AG20443 (cell line): Measurements from ENCODE around the gene SIT1.
"Not testable (repeated sequence)": the region's sequence is repeated elsewhere in the genome, so short reads cannot be mapped to it uniquely, and the experiment has no call there.

Source experiments
- DNase-seq: peaks from one replicate; pipeline ENCODE4 v3.0.0; 2012; ENCODE audit warnings: low spot score, mixed read lengths

Gene SIT1

DNA sequence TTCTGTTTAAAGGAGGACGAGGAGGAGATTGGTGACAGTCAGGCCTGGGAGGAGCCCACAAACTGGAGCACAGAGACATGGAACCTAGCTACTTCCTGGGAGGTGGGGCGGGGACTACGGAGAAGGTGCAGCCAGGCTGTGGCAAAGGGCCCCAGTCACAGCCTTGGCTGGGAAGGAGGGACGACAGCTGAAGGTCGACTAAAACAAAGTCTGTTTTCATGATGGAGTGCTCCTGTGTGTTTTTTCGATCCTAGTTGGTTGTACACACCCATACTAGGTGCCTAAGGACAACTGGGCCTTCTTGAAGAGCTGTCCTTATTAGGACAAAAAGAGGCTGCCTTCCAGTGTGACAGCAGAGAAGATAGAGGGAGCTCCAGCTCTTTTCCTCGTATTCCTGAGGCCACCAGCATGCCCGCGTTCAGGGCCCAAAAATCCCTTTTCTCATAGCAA, 10.3 kb upstream of the SIT1 start:
- peak; percentile 38 for DNase-seq

DNA sequence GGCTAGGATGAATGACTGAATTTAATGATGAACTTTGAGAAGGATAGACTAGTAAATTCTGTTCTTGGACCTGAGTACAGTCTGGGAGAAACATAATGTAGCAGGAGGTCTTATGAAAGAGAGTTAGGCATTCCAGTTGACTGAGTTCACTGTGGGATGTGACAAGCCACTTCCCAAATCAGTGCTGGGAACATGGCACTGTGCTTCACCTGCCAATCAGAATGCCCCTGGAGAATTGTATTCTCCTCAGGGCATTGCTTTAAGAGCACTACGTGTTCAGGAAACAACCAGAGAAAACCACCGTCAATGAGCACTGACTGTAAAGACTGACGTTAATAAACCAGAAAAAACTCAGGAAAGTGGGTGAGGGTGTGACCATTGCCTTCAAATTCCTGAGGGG, 8.6 kb upstream of the SIT1 start:
- DNase-seq, result peak; percentile 38

DNA sequence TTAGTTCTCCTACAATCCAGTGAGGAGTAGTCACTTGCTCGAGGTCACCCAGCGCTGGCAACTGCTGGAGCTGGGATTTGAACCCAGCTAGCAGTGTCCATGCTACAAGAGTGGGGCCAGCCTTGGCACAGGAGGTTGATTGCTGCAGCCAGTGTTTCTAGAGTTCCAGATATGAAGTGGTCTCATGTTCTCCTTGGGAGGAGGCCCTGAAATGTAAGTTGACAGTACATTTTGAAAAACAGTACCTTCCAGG, 8.2 kb upstream of the SIT1 start:
- peak; percentile 51 for DNase-seq

DNA sequence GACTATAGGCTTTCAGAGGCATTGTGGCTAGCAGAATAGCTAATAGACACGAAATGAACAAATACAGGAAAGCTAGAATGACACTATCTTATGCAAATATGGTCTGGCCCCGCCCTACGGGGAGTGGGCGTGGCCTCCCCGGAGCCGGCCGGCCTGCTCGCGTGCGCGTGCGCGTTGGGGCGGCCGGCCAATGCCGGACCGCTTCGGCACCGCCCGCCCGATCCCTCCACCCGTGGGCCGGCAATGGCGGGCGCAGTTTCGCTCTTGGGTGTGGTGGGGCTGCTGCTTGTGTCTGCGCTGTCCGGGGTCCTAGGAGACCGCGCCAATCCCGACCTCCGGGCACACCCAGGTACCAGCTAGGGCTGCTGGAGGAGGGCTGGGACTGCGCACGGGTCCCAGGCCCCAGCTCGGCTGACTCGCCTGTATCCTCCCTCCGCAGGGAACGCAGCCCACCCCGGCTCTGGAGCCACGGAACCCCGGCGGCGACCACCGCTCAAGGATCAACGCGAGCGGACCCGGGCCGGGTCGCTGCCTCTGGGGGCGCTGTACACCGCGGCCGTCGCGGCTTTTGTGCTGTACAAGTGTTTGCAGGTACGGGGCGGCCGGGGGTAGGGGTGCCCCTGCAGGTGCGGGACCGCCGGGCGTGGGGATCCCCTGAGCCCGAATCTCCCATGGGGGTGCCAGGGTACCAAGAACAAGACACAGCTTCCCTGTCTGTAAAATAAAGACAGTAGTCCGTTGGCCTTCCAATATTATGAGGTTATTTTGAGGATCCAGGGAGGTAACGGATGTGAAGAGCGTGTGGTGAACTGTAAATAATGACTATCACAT, 7.6 kb upstream of the SIT1 start, which contains the start of gene CCDC107:
CCDC107 (plus strand) TSS at position 156 of the 831 bp plus-strand sequence; CDS start at position 244, 88 bp downstream.
- DNase-seq, result peak; percentile 98

DNA sequence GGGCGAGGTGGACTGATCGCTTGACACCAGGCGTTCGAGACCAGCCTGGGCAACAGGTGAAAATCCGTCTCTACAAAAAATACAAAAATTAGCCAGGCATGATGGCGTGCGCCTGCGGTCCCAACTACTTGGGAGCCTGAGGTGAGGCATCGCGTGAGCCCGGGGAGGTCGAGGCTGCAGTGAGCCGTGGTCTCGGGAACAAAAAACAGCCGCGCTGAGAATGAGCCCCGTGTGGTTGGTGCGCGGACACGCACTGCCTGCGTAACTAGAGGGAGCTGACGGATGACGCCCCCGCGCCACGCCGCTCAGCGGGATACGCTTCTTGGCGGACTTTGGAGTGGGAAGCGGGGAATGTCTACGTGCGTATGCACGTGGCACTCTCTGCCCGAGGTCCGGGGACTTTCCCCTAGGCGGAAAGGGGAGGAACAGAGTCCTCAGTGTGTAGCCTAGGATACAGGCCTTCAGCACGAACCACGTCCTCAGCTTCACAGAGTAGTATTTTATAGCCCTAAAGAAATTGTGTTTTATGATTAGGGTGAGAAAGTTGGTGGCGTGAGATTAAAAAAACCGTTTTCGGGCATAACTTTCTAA, 6.9 kb upstream of the SIT1 start, which contains the start of gene RMRP:
RMRP (minus strand) TSS at position 474 of the 591 bp plus-strand sequence.
- peak; percentile 93 for DNase-seq

DNA sequence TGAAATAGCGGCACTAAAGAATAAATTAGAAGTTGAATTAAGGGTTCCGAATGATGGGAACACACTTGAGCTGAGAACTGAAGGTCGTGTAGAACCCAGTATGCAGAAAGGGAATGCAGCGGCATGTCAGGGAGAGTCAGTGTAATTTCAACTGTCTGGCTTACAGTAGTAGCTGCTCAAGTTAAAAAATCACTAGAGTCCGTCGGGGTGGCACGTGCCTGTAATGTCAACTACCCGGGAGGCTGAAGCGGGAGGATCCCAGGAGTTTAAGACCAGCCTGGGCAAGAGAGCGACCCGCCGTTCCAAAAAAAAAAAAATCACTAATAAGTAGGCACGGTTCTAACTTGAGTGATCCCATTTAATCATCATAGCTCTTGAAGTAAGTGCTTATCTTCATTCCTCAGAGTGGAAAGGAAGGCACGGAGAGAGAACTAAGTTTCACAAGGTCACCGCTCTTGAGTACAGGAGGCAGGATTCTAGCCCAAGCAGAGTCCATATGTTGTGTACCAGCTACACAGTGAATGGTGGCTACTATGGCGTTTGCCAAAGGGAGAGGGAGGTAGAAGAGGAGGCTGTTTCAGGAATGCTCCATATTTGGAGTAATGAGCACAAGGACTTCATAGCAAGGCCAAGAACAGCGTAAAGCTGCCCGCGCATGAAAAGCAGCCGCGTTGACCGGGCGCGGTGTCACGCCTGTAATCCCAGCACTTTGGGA, 6.3 kb upstream of the SIT1 start:
- DNase-seq, result peak; percentile 36

DNA sequence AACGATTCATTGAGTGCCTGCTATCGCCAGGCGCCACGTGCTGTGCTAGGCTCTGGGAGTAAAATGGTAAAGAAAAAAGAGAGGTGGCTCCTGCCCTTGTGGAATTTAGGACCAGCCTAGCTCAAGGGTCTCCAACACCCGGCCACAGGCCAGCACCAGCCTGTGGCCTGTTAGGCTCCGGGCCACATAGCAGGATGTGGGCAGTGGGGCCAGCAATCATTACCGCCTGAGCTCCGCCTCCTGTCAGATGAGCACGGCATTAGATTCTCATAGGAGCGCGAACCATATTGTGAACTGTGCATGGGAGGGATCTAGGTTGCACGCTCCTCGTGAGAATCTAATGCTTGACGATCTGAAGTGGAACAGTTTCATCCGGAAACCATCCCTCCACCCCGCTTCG, 5.6 kb upstream of the SIT1 start:
- DNase-seq, result no peak

DNA sequence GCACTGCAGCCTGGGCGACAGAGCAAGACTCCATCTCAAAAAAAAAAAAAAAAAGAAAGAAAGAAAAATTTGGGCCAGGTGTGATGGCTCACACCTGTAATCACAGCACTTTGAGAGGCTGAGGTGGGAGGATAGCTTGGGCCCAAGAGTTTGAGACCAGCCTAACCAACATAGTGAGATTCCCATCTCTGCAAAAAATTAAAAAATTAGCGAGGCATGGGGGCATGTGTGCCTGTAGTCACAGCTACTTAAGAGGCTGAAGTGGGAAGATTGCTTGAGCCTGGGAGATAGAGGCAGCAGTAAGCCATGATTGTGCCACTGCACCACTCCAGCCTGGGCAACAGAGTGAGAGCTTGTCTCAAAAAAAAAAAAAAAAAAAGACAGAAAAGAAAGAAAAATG, 2.9 kb upstream of the SIT1 start:
- no peak for DNase-seq

DNA sequence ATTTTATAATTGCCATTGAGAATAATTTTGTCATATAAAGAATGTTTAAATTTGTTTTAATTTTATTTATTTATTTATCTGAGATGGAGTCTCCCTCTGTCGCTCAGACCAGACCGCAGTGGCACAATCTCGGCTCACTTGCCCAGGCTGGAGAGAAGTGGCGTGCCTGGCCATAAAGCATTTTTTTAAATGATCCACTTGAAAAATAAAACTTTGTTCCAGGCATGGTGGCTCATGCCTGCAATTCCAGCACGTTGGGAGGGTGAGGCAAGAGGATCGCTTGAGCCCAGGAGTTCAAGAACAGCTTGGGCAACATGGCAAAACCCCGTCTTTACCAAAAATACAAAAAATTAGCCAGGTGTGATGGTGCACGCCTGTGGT, 2.1 kb upstream of the SIT1 start:
- no peak for DNase-seq

DNA sequence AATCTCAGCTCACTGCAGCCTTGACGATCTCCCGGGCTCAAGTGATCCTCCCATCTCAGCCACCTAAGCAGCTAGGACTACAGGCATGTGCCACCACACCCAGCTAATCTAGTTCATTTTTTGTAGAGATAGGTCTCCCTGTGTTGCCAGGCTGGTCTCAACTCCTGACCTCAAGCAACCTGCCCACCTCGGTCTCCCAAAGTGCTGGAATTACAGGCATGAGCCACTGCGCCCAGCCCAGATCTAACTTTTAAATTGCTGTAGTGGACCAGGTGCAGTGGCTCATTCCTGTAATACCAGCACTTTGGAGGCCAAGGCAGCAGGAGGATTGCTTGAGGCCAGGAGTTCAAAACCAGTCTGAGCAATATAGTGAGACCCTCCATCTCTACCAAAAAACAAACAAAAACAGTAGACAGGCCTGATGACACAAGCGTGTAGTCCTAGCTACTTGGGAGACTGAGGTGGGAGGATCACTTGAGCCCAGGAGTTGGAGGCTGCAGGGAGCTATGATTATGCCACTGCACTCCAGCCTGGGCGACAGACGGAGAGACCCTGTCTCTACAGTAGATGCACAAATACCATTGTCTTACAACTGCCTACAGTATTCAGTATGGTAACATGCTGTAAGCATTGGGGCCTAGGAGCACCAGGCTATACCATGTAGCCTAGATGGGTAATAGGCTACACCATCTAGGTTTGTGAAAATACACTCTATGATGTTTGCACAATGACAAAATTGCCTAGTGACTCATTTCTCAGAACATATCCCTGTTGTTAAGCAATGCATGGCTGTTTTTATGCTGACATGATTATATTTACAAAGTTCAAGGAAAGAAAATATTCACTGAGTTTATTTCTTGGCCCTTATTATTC, 1.5 kb upstream of the SIT1 start:
- DNase-seq, result no peak

DNA sequence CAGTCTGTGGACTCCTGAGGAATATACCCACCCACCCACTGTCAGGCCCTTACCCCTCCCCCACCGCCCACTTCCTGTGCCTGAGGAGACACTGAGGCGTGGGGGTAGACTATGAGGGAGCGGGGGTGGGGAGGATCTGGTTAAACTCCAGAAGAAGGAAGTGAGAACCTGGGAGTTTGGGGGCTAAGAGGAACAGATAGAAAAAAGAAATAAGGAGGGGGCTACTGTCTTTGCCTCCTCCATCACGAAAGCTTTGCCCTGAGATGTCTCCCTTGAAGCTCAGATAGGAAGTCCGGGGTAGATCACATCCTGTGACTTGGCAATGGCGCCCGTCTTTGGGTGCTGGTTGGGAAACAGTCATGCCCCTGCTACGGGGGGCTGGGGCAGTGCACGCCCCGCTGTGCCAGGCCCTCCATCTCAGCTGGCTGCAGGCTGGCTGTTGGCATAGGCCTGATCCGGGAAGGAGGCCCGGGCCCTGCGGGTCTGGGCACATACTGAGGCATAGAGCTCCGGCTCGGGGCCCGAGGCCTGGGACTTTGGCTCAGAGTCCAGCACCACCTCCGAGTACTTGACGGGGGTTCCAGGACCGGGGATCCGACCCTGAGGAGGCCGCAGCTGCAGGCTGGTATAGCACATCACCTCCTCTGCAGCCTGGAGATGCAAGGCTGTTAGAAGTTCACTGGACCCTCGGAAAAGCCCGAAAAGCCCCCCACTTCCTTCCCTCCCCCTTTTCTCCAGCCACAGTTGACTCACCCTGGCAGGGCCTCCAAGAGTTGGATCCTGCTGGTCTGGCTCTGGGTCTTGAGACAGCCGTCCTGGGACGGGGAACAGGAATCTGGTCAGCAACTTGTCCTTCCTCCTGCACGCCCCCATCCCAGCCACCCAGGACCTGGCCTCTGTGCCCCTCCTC, 1.0 kb downstream of the SIT1 start:
- no peak for DNase-seq

DNA sequence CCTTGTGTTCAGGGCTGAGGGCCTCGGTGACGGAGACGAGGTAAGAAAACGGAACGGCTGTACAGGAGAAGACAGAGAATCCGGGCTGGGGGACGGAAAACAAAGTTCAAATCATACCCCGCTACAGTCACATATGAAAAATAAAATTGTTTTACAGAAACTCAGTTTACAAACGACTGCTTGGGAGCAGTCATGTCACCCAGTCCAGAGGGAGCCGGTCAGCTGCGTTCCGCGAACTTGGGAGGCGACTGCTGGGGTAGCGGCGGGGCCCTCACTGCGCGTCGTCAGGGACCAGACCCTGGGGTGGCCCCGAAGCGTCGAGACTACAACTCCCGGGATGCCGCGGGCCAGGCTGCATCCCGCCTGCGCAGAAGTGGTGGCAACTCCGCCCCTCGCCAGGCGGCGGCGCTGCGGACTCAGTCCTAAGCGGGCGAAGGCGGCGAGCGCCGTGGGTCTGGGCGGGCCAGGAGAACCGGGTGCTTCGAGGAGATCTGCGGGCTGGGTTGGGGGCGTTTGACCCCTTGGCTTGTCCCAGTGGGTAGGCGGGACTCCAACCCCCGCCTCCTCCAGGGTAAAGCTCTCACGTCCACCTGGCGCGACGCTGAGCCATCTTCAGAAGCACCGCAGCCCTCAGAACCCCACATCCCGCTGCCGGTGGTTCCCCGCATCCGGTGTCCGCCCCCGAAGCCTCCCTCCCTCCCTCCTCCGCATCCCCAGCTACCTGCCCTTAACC, 4.0 kb downstream of the SIT1 start:
- peak; percentile 96 for DNase-seq

DNA sequence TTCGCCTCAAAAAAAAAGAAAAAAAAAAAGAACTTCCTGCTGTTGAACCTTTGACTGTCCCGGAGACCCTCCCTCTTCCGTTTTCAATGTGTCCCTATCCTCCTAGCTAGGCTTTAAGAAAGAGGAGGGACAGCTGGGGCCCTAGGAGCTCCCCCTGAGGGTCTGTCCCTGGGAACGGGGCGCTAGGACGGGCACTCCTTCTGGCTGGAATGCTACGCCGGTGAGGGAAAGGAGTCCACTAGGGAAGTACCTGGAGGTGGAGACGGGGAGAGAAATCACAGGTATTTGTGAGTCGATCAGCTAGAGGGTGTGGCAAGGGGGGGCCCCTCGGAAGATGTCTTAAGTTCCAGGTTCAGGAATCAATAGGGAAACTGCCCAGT, 4.6 kb downstream of the SIT1 start:
- DNase-seq, result no peak

DNA sequence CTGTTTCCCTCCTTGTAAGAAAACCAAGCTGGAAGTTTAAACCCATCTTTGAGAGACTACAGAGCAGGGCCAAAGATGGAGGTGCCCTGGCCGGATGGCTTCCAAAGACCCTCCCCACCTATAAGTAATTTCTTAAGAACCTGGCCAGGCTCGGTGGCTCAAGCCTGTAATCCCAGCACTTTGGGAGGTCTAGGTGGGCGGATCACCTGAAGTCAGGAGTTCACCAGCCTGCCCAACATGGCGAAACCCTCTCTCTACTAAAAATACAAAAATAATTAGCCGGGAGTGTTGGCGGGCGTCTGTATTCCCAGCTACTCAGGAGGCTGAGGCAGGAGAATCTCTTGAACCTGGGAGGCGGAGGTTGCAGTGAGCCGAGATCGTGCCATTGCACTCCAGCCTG, 5.0 kb downstream of the SIT1 start:
- DNase-seq, result not testable (repeated sequence)

DNA sequence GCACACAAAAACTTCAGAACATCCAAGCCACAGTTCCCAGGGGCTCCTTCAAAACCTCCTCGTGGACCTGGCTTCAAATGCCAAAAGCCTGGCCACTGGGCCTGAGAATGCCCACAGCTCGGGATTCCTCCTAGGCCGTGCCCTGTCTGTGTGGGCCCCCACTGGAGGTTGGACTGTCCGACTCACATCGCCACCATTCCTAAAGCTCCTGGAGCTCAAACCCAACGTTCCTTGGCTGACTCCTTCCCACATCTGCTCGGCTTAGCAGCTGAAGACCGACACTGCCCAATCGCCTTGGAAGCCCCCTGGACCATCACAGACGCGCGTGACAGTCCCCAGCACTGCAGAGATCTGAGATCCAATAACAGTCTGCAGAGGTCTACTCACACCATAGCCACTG, 7.7 kb downstream of the SIT1 start:
- DNase-seq, result no peak

DNA sequence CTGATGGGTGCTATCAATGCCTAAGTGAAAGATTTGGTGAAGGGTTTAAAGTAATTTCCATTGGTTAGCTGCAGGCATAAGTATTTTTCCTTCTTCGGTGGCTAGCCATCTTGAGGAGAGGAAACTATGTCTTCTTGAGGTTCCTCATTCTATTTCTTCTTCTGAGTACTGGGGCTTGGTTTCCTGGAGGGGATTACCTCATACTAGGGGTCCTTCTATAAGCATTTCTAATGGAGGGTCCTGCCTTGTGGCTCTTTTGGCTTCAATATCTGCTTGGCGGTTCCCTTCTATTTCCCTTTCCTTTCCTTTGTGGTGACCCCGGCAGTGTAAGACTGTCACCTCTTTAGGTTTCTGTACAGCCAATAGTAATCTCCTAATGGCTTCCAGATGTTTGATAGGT, 9.3 kb downstream of the SIT1 start:
- DNase-seq, result not testable (repeated sequence)

DNA sequence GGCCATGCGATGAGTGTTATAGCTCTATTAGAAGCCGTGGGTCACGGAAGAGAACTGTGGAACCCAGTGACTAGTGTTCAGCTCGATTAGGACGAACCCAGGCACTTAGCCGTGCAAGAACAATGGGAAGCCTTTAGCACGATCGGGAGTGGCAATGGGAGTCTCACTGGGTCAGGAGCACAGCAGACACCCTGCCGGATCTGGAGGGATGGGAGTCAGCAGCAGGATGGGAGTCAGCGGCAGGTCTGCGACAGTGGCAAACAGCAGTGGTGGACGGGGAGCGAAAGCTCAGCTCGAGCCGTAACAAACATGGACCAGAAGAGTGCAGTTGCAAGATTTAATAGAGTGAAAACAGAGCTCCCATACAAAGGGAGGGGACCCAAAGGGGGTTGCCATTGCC, 10.3 kb downstream of the SIT1 start:
- not testable (repeated sequence) for DNase-seq

DNA sequence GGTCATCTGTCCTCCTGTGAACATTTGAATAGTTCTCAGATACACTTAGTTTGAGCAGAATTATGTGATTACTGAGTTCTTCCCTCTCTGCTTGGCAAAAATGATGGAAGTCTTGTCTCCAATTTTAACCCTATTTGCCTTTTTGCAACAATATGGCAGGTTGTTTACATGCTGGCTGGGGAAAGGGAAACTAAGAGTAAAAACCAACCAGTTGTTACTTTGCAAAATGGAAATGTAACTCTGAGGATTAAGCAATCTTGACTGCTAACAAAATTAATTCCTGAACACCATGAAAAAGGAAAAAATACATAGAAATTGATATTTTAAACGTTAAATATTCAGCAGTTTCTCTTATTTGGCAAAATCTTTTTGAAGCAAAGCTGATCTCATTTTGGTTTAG, 11.1 kb downstream of the SIT1 start:
- no peak for DNase-seq

DNA sequence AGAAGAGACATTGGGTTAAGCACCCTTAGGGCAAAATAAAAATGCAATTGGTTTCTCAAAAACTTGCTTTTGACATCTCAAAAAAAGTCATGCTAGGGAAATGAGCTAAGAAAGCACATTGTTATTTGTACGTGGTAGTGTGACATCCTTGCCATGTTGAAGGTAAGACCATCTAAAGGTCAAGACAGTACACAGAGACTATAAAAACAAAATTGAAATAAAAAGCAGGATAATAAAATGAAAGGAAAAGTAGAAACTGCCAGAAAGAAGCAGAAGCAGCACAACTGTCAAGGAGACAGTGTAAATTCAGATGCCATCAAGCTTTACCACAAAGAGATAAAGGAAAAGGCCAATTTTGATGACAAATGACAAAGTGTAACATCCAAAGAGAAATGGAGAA, 11.5 kb downstream of the SIT1 start:
- DNase-seq, result not testable (repeated sequence)

DNA sequence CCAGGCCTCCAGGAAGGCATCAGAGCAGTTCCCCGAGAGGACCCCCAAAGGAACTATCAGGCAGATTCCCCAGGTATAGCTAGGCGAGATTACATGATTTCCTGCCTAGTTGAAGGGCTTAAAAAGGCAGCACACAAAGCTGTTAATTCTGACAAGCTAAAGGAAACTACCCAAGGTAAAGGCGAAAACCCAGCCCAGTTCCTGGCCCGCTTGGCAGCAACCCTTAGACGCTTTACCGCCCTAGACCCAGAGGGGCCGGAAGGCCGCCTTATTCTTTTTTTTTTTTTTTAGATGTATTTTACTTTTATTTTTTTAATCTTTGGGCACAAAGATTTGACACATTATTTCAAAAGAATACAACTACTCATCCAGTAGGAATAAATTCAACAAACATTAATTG, 12.0 kb downstream of the SIT1 start:
- not testable (repeated sequence) for DNase-seq
